ENCODE data around the gene FUZ. TPM values are rescaled to one million over a fixed set of nuclear protein-coding genes. Genes with fewer than 3 reads are reported as not detected.

Gene FUZ
- total RNA-seq, 6 experiments from 2014 or later, result 9.4 to 14.2 (median 11.7) TPM

- no peak overlapping the region; the same call in 1 of the 2 replicates for H3K4me3 Mint-ChIP-seq
- peaks cover 34% of the 10 kb centered on the region for H3K4me1 Mint-ChIP-seq (ENCODE audit: low read depth)
- H3K27me3 Mint-ChIP-seq (ENCODE audit: insufficient read depth), result peaks cover 24% of the 10 kb centered on the region
- peaks cover 18% of the 10 kb centered on the region; the same call in 1 of the 2 replicates for H3K36me3 Mint-ChIP-seq (ENCODE audit: low read depth)
- no peak; the same call in 1 of the 2 replicates for TF ChIP-seq CTCF (IDR thresholded peaks at IDR 0.05)
- H3K9me3 Mint-ChIP-seq, result no peaks in the 10 kb centered on the region
- DNase-seq, result no peak
- H3K27ac Mint-ChIP-seq, result peak overlapping the region; percentile 67
These were observed 43.5 kb upstream of the FUZ start for GRCh38 chr19:49856574-49857021.

GRCh38 chr19:49855676-49856573 lies 42.8 kb upstream of the FUZ start:
- H3K9me3 Mint-ChIP-seq, result no peaks in the 10 kb centered on the region
- peaks cover 34% of the 10 kb centered on the region for H3K4me1 Mint-ChIP-seq (ENCODE audit: low read depth)
- H3K4me3 Mint-ChIP-seq, result peak overlapping the region; percentile 28; the same call in 1 of the 2 replicates
- H3K27me3 Mint-ChIP-seq (ENCODE audit: insufficient read depth), result peaks cover 24% of the 10 kb centered on the region
- DNase-seq, result no peak
- peaks cover 18% of the 10 kb centered on the region; the same call in 1 of the 2 replicates for H3K36me3 Mint-ChIP-seq (ENCODE audit: low read depth)
- H3K27ac Mint-ChIP-seq, result peak overlapping the region; percentile 67
- TF ChIP-seq CTCF (IDR thresholded peaks at IDR 0.05), result no peak

GRCh38 chr19:49855277-49855675 lies 42.2 kb upstream of the FUZ start:
- peaks cover 24% of the 10 kb centered on the region for H3K27me3 Mint-ChIP-seq (ENCODE audit: insufficient read depth)
- TF ChIP-seq CTCF (IDR thresholded peaks at IDR 0.05), result no peak
- no peak overlapping the region for H3K4me3 Mint-ChIP-seq
- H3K36me3 Mint-ChIP-seq (ENCODE audit: low read depth), result peaks cover 19% of the 10 kb centered on the region
- peak overlapping the region; percentile 67 for H3K27ac Mint-ChIP-seq
- peaks cover 36% of the 10 kb centered on the region for H3K4me1 Mint-ChIP-seq (ENCODE audit: low read depth)
- H3K9me3 Mint-ChIP-seq, result no peaks in the 10 kb centered on the region
- no peak for DNase-seq

- Mint-ChIP-seq H3K36me3 (ENCODE audit: low read depth) (peaks cover 24% of the 10 kb centered on the region), H3K27me3 (ENCODE audit: insufficient read depth) (peaks cover 20% of the 10 kb centered on the region), H3K27ac (no peak overlapping the region), H3K9me3 (peaks cover 6% of the 10 kb centered on the region; the same call in 1 of the 2 replicates), H3K4me3 (no peak overlapping the region), H3K4me1 (ENCODE audit: low read depth) (peaks cover 38% of the 10 kb centered on the region)
- TF ChIP-seq CTCF (IDR thresholded peaks at IDR 0.05), result no peak
- no peak for DNase-seq
These were observed 41.5 kb upstream of the FUZ start for GRCh38 chr19:49854378-49855263.

- Mint-ChIP-seq H3K4me1 (ENCODE audit: low read depth) (peaks cover 35% of the 10 kb centered on the region), H3K27ac (peak overlapping the region; percentile 42), H3K36me3 (ENCODE audit: low read depth) (peaks cover 26% of the 10 kb centered on the region), H3K27me3 (ENCODE audit: insufficient read depth) (peaks cover 17% of the 10 kb centered on the region), H3K4me3 (peak overlapping the region; percentile 10; the same call in 1 of the 2 replicates), H3K9me3 (peaks cover 10% of the 10 kb centered on the region)
- no peak for TF ChIP-seq CTCF (IDR thresholded peaks at IDR 0.05)
- no peak for DNase-seq
These were observed 40.8 kb upstream of the FUZ start for GRCh38 chr19:49853852-49854377.

All from HFFc6 (cell line).